OCI-LY7 (cell line): Measurements from ENCODE around the gene C19orf73. TPM values are rescaled to one million over a fixed set of nuclear protein-coding genes. Genes with fewer than 3 reads are reported as not detected.
A peak's percentile ranks its signal among the peaks of the same experiment; 100 is the strongest.
"Not testable (repeated sequence)": the region's sequence is repeated elsewhere in the genome, so short reads cannot be mapped to it uniquely, and the experiment has no call there.

ENCODE experiments used
- BruUV-seq: library from RNA; stranded (reverse); fragments of 400-500 nt; replicated peaks from 2 replicates; lab custom pipeline; 2021; lab: Mats Ljungman, UMichigan
- CTCF ChIA-PET: fragments of 300-600 bp; sonication (Branson Sonifier 250); formaldehyde crosslinking; loops from one replicate; lab custom pipeline; 2022; ENCODE audit warnings: antibody characterized with exemption; ENCODE audit not compliant: unreplicated experiment; lab: Charles Lee
- POLR2A ChIA-PET: fragments of 300-600 bp; sonication (Branson Sonifier 250); formaldehyde crosslinking; loops from one replicate; lab custom pipeline; 2022; ENCODE audit warnings: antibody characterized with exemption; lab: Charles Lee
- DNase-seq: peaks from one replicate; pipeline ENCODE4 v3.0.0-alpha.2; 2015; ENCODE audit warnings: low spot score
- H2AFZ ChIP-seq: fragments of 200-600 bp; sonication (generic), shearing (Covaris generic); 2 replicates; pipeline ENCODE4 v1.6.1; 2014; ENCODE audit warnings: mild to moderate bottlenecking, antibody characterized with exemption, low read length, moderate library complexity
- H3K27ac ChIP-seq: fragments of 200-600 bp; sonication (generic); 2 replicates; pipeline ENCODE4 v1.5.1; 2014; ENCODE audit warnings: mixed run types, low read depth, mild to moderate bottlenecking, moderate library complexity, low read length, inconsistent platforms; ENCODE audit not compliant: poor library complexity, severe bottlenecking
- H3K36me3 ChIP-seq: fragments of 200-600 bp; sonication (generic); 2 replicates; pipeline ENCODE4 v1.6.1; 2014; ENCODE audit warnings: mild to moderate bottlenecking, antibody characterized with exemption, low read length, moderate library complexity, mixed read lengths; ENCODE audit not compliant: insufficient read depth
- H3K4me1 ChIP-seq: fragments of 200-600 bp; sonication (generic); 2 replicates; pipeline ENCODE4 v1.5.1; 2014; ENCODE audit warnings: mild to moderate bottlenecking, low read length; ENCODE audit not compliant: insufficient read depth, poor library complexity, severe bottlenecking
- H3K4me2 ChIP-seq: fragments of 200-600 bp; sonication (generic); 2 replicates; pipeline ENCODE4 v1.6.1; 2014; ENCODE audit warnings: mild to moderate bottlenecking, low read length
- H3K4me3 ChIP-seq: fragments of 200-600 bp; sonication (generic); 2 replicates; pipeline ENCODE4 v1.5.1; 2014; ENCODE audit warnings: mild to moderate bottlenecking, low read depth, low read length; ENCODE audit not compliant: poor library complexity, severe bottlenecking
- H3K79me2 ChIP-seq: fragments of 200-600 bp; sonication (generic); 2 replicates; pipeline ENCODE4 v1.6.1; 2016; ENCODE audit warnings: low read depth, mild to moderate bottlenecking, low read length, moderate library complexity, mixed read lengths; ENCODE audit not compliant: insufficient read depth
- H3K9me2 ChIP-seq: fragments of 200-600 bp; sonication (generic); 2 replicates; pipeline ENCODE4 v1.6.1; 2016; ENCODE audit warnings: mild to moderate bottlenecking, low read length, mixed read lengths; ENCODE audit not compliant: insufficient read depth
- H3K9me3 ChIP-seq: fragments of 200-600 bp; sonication (generic); 2 replicates; pipeline ENCODE4 v1.6.1; 2014; ENCODE audit warnings: mild to moderate bottlenecking, mixed run types, low read length, mixed read lengths
- H4K20me1 ChIP-seq: fragments of 200-600 bp; sonication (generic); 2 replicates; pipeline ENCODE4 v1.6.1; 2014; ENCODE audit warnings: mild to moderate bottlenecking, antibody characterized with exemption, low read length, moderate library complexity, mixed read lengths; ENCODE audit not compliant: insufficient read depth
- EZH2phosphoT487 ChIP-seq: fragments of 200-600 bp; sonication (generic); IDR thresholded peaks from 2 replicates; pipeline ENCODE4 v1.6.1; 2018; ENCODE audit warnings: low read depth, borderline replicate concordance, mild to moderate bottlenecking, mixed run types, antibody characterized with exemption, low read length, moderate library complexity, mixed read lengths
- intact Hi-C: fragments of 100-400 bp; cut with micrococcal nuclease; formaldehyde crosslinking; loops from one replicate; pipeline ENCODE4 v1.10.0; 2022; ENCODE audit not compliant: unreplicated experiment
- total RNA-seq, 2 experiments: library from RNA; depleted of rRNA in 1 of 2; stranded (reverse); fragments of >200 nt in 1 of 2; shearing (Covaris generic) in 1 of 2; gene quantifications; 2 replicates each; pipeline ENCODE4 v1.2.3, GENCODE V29; 2014 to 2022
- TF ChIP-seq, protein P1 (sequence below): fragments of 200-600 bp; sonication (generic); conservative IDR thresholded peaks from 2 replicates; pipeline ENCODE4 v1.5.1; 2014; ENCODE audit warnings: mild to moderate bottlenecking, antibody characterized with exemption, low read length, moderate library complexity, mixed read lengths

Gene C19orf73
- total RNA-seq, 2 experiments from 2014 or later: 2.5 to 8.3 TPM

- H3K9me3 ChIP-seq: no peaks in the 10 kb centered on the region
- H3K36me3 ChIP-seq: no peaks in the 10 kb centered on the region
- DNase-seq: peak; percentile 96
- H2AFZ ChIP-seq: peak overlapping the region; percentile 83
- no peak for TF ChIP-seq EZH2phosphoT487
- TF ChIP-seq, protein P1, sequence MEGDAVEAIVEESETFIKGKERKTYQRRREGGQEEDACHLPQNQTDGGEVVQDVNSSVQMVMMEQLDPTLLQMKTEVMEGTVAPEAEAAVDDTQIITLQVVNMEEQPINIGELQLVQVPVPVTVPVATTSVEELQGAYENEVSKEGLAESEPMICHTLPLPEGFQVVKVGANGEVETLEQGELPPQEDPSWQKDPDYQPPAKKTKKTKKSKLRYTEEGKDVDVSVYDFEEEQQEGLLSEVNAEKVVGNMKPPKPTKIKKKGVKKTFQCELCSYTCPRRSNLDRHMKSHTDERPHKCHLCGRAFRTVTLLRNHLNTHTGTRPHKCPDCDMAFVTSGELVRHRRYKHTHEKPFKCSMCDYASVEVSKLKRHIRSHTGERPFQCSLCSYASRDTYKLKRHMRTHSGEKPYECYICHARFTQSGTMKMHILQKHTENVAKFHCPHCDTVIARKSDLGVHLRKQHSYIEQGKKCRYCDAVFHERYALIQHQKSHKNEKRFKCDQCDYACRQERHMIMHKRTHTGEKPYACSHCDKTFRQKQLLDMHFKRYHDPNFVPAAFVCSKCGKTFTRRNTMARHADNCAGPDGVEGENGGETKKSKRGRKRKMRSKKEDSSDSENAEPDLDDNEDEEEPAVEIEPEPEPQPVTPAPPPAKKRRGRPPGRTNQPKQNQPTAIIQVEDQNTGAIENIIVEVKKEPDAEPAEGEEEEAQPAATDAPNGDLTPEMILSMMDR: no peak
- H3K27ac ChIP-seq: no peak overlapping the region
- ChIA-PET POLR2A (interaction anchor here (0.6 to 1.3 kb wide), 3 partner anchors 12 to 14 kb away, joined by 4 to 7 read pairs (median 5); partner anchors contain the start of gene LIN7B), CTCF (interaction anchor here (0.5 to 0.8 kb wide), 6 partner anchors 9 to 731 kb away, joined by 3 to 10 read pairs (median 4); no protein-coding TSS in a partner anchor)
- H3K4me1 ChIP-seq: peaks cover 16% of the 10 kb centered on the region
- H3K79me2 ChIP-seq: no peaks in the 10 kb centered on the region
- no peaks in the 10 kb centered on the region for H4K20me1 ChIP-seq
- intact Hi-C loops: loop anchor here (5.0 kb wide), 1 partner anchor 544 kb away; no protein-coding TSS in a partner anchor
- peak overlapping the region; percentile 84 for H3K4me2 ChIP-seq
- H3K9me2 ChIP-seq: no peaks in the 10 kb centered on the region
- BruUV-seq: no TSS peak
- peak overlapping the region; percentile 67 for H3K4me3 ChIP-seq
Observed at GRCh38 chr19:49127674-49128544, 9.0 kb upstream of the C19orf73 start.

DNA sequence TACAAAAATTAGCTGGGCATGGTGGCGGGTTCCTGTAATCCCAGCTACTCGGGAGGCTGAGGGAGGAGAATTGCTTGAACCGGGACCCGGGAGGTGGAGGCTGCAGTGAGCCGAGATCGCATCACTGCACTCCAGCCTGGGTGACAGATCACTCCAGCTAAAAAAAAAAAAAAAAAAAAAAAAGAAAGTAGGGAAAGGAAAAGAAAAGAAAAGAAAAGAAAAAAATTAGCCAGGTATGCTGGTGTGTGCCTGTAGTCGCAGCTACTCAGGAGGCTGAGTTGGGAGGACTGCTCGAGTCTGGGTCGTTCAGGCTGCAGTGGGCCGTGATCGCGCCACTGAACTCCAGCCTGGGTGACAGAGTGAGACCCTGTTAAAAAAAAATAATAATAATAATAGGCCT lies 8.3 kb upstream of the C19orf73 start:
- not testable (repeated sequence) for H2AFZ ChIP-seq, H4K20me1 ChIP-seq, H3K9me3 ChIP-seq, H3K27ac ChIP-seq, H3K4me3 ChIP-seq, H3K36me3 ChIP-seq, DNase-seq, H3K9me2 ChIP-seq, H3K79me2 ChIP-seq, H3K4me2 ChIP-seq, BruUV-seq
- POLR2A ChIA-PET: interaction anchor here (0.6 kb wide), 1 partner anchor 11 kb away, joined by 5 read pairs; no protein-coding TSS in a partner anchor
- CTCF ChIA-PET: interaction anchor here (0.6 to 0.7 kb wide), 3 partner anchors 9 to 291 kb away, joined by 4 to 5 read pairs (median 4); no protein-coding TSS in a partner anchor
- intact Hi-C loops: loop anchor here (5.0 kb wide), 1 partner anchor 545 kb away; no protein-coding TSS in a partner anchor
- peaks cover 16% of the 10 kb centered on the region for H3K4me1 ChIP-seq

GRCh38 chr19:49126575-49126974 lies 7.6 kb upstream of the C19orf73 start:
- Histone ChIP-seq H3K36me3 (no peaks in the 10 kb centered on the region), H3K27ac (no peak overlapping the region), H3K4me1 (peaks cover 16% of the 10 kb centered on the region), H3K79me2 (no peaks in the 10 kb centered on the region), H4K20me1 (no peaks in the 10 kb centered on the region), H3K9me3 (no peaks in the 10 kb centered on the region), H3K9me2 (no peaks in the 10 kb centered on the region), H3K4me2 (no peak overlapping the region), H2AFZ (no peak overlapping the region), H3K4me3 (no peak overlapping the region)
- no TSS peak for BruUV-seq
- POLR2A ChIA-PET: no interaction called here
- DNase-seq: no peak
- CTCF ChIA-PET: no interaction called here
- TF ChIP-seq EZH2phosphoT487: no peak
- TF ChIP-seq, protein P1: no peak
- intact Hi-C loops: loop anchor here (5.0 kb wide), 1 partner anchor 546 kb away; no protein-coding TSS in a partner anchor
